HG03066 (cell line): ENCODE results near the gene NTSR1.
"Not testable (repeated sequence)": the region's sequence is repeated elsewhere in the genome, so short reads cannot be mapped to it uniquely, and the experiment has no call there.

Experiments
- ATAC-seq: cut with Tn5 transposase; IDR thresholded peaks from one replicate; pipeline ENCODE4 v1.9.1; 2021; ENCODE audit warnings: low read depth; ENCODE audit not compliant: unreplicated experiment

NTSR1 gene

GRCh38 chr20:62671765-62672164, 36.9 kb upstream of the NTSR1 start:
- no peak for ATAC-seq

DNA sequence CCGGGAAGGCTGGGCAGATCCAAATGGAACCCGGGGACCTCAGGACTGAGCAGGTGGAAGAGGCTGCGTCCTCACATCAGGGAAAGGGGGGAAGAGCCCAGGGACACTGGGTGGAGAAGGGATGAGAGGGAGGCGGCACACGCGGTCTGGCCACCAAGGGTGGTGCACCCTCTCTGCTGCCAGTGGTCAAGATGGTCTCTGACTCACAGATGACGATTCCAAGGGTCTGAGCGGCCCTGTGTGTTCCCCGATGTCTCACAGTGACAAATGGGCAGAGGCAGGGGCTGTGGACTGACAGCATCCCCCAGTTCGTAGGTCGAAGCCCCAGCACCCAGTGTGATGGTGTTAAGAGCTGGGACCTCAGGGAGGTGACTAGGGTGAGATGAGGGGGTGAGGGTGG, 34.3 kb upstream of the NTSR1 start:
- no peak for ATAC-seq

- no peak for ATAC-seq
Measured at GRCh38 chr20:62675156-62675876, 33.3 kb upstream of the NTSR1 start.

GRCh38 chr20:62675877-62676260, 32.8 kb upstream of the NTSR1 start:
- ATAC-seq: no peak

- no peak for ATAC-seq
Measured at GRCh38 chr20:62676976-62677375, 31.7 kb upstream of the NTSR1 start.

DNA sequence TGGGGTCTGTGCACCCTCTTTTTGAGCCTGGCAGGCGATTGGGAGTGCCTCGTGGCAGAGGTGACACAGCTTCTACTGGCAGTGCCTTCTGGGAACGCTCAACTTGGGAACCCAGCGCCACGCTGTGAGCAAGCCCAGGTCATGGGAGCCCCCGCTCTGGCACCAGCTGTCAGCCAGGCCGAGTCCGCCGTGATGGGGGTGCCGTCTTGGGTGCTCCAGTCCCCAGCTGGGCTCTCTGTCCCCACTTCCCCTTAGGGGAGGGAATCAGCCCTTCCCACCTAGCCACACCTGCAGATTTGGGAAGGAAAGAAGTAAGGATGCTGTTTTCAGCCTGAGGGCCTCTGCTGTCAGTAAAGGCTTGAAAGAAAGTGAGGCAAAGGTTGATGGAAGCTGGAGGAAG, 31.0 kb upstream of the NTSR1 start:
- ATAC-seq: no peak

DNA sequence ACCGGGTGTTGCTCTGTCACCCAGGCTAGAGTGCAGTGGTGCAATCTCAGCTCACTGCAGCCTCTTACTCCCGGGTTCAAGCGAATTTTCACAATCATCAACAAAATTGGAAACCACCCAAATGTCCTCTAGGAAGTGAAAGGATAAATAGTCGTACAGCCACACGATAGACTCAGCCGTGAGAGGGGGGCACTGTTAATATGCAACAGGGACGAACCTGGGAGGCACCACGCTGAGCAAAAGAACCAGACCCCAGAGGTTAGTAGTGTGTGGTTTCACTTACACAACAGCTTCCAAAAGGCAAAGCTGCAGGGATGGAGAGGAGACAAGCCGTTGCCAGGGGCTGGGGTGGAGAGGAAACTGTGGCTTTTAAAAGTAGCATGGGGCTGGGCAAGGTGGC, 30.1 kb upstream of the NTSR1 start:
- no peak for ATAC-seq

- no peak for ATAC-seq
Measured at GRCh38 chr20:62679978-62680589, 28.6 kb upstream of the NTSR1 start.

DNA sequence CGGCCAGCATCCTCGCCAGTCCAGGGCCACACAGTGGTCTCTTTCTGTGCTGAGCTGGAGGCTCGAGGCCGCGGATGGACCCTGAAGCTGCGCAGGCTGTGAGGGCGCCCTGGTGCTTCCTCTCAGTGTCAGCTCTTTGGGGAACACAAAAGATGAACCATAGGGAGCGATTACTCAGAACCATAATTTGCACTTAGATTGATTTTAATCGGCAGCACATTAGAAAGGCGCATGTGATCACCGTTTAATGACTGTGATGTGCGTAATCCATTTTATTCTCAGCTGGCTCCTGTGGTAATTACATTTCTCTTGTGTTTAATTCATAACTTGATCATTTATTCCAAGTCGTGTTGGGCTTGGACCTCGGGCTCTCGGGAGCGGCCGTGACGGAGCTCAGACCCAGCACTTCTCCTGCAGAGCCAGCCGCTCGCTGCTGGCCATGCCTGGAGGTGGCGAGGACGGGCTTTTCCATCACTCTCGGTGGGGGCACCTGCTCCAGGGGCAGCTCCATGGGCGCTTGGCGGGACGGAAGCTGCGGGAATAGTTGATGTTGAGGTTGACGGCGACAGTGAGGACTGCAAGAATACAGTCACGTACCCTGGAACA, 25.6 kb upstream of the NTSR1 start:
- no peak for ATAC-seq

- not testable (repeated sequence) for ATAC-seq
Measured at GRCh38 chr20:62683660-62684322, 24.8 kb upstream of the NTSR1 start.

GRCh38 chr20:62684981-62685380, 23.7 kb upstream of the NTSR1 start:
- ATAC-seq: no peak

DNA sequence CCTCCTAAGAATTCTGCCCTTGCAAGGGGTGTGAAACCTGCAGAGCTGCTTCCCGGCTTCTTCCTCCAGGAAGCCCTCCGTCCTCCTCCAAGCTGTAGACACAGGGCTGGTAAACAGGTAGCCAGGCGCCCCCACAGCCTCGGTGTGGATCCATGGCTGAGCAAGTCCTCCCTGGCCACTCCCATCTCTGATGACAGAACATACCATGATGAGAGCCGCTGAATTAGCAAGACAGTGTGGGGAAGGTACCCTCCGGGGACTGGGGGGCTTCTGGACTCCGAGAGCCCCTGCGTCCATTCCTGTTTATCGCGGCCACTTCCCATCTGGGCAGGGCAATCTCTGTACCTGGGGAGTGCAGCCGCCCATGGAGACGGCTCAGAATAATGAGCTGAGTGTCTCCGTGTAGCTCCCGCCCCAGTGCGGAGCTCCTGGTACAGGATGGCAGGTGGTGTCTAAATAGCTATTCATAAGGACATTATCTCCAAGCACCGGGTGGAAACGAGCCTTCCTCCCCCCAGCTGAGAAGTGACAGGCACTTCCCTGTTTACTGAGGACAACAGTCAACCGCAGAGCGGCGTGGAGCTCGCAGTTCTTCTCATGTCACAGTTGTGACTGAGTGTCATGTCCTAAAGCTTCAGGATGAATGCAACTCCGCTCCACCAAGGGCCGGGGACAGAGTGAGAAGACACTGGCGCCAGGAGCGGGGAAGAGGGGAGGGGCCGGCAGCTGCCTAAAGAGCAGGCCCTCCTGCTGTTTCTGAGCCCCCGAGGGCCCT, 22.7 kb upstream of the NTSR1 start:
- ATAC-seq: no peak

GRCh38 chr20:62686869-62687830, 21.5 kb upstream of the NTSR1 start:
- ATAC-seq: no peak

GRCh38 chr20:62688083-62688482, 20.6 kb upstream of the NTSR1 start:
- no peak for ATAC-seq

GRCh38 chr20:62688855-62689460, 19.7 kb upstream of the NTSR1 start:
- ATAC-seq: no peak

- ATAC-seq: no peak
Measured at GRCh38 chr20:62689861-62690260, 18.8 kb upstream of the NTSR1 start.

- no peak for ATAC-seq
Measured at GRCh38 chr20:62690261-62690820, 18.3 kb upstream of the NTSR1 start.

GRCh38 chr20:62691487-62691886, 17.1 kb upstream of the NTSR1 start:
- ATAC-seq: no peak

- ATAC-seq: no peak
Measured at GRCh38 chr20:62692176-62692575, 16.5 kb upstream of the NTSR1 start.
